IMR-90 (cell line): ENCODE results near the gene TOPORS. TPM values are rescaled to one million over a fixed set of nuclear protein-coding genes. Genes with fewer than 3 reads are reported as not detected.

ENCODE experiments used
- ATAC-seq: fragments of 200-7000 bp; cut with Tn5 transposase; 2 replicates; pipeline ENCODE4 v1.9.1; 2020; ENCODE audit warnings: low read depth, mild to moderate bottlenecking, moderate library complexity
- BruUV-seq: library from RNA; stranded (reverse); fragments of 400-500 nt; replicated peaks from 2 replicates; lab custom pipeline; 2021; lab: Mats Ljungman, UMichigan
- CTCF ChIA-PET: fragments of 300-600 bp; formaldehyde crosslinking; extraction: SDS; loops from one replicate; lab custom pipeline; 2021; ENCODE audit warnings: antibody characterized with exemption; lab: Yijun Ruan, JAX
- POLR2A ChIA-PET: fragments of 300-600 bp; sonication (Branson Sonifier 250); formaldehyde crosslinking; loops from one replicate; lab custom pipeline; 2022; ENCODE audit warnings: antibody characterized with exemption; ENCODE audit not compliant: unreplicated experiment; lab: Charles Lee
- DNase-seq: peaks from one replicate; pipeline ENCODE4 v3.0.0; 2013
- H2AFZ ChIP-seq: replicated peaks from 2 replicates; pipeline ENCODE3; 2013; ENCODE audit warnings: low read length, mild to moderate bottlenecking; ENCODE audit not compliant: poor library complexity
- H2AK5ac ChIP-seq: 2 replicates; pipeline ENCODE4 v1.6.1; 2013; ENCODE audit warnings: low read depth, low read length, inconsistent platforms
- H2AK9ac ChIP-seq: replicated peaks from 2 replicates; pipeline ENCODE3; 2013; ENCODE audit warnings: mild to moderate bottlenecking, low read depth, low read length, moderate library complexity; ENCODE audit not compliant: poor library complexity
- H2BK120ac ChIP-seq: 2 replicates; pipeline ENCODE4 v1.6.1; 2013; ENCODE audit warnings: low read depth, low read length, inconsistent platforms
- H2BK15ac ChIP-seq: 3 replicates; pipeline ENCODE4 v1.6.1; 2013; ENCODE audit warnings: low read depth, low read length, inconsistent platforms
- H2BK20ac ChIP-seq: 2 replicates; pipeline ENCODE4 v1.6.1; 2013; ENCODE audit warnings: low read depth, mild to moderate bottlenecking, inconsistent platforms, low read length, moderate library complexity
- H2BK5ac ChIP-seq: 2 replicates; pipeline ENCODE4 v1.6.1; 2013; ENCODE audit warnings: mild to moderate bottlenecking, low read depth, low read length, inconsistent platforms; ENCODE audit not compliant: poor library complexity, severe bottlenecking
- H3K14ac ChIP-seq: replicated peaks from 2 replicates; pipeline ENCODE4 v1.6.1; 2013; ENCODE audit warnings: low read depth, low read length, inconsistent platforms
- H3K18ac ChIP-seq: 2 replicates; pipeline ENCODE4 v1.6.1; 2013; ENCODE audit warnings: low read depth, low read length, control low read depth
- H3K23ac ChIP-seq: 2 replicates; pipeline ENCODE4 v1.6.1; 2013; ENCODE audit warnings: low read depth, low read length, inconsistent platforms
- H3K27ac ChIP-seq: 2 replicates; pipeline ENCODE4 v1.5.1; 2013; ENCODE audit warnings: mild to moderate bottlenecking, control low read depth, low read length; ENCODE audit not compliant: insufficient read depth
- H3K27me3 ChIP-seq: 2 replicates; pipeline ENCODE4 v1.6.1; 2013; ENCODE audit warnings: low read length; ENCODE audit not compliant: control insufficient read depth, insufficient read depth
- H3K36me3 ChIP-seq: 2 replicates; pipeline ENCODE4 v1.6.1; 2013; ENCODE audit warnings: low read length, mixed read lengths; ENCODE audit not compliant: control insufficient read depth, insufficient read depth
- H3K4ac ChIP-seq: 2 replicates; pipeline ENCODE4 v1.6.1; 2013; ENCODE audit warnings: low read depth, low read length, inconsistent platforms
- H3K4me1 ChIP-seq: 2 replicates; pipeline ENCODE4 v1.6.1; 2013; ENCODE audit warnings: low read length, mixed read lengths; ENCODE audit not compliant: control insufficient read depth, insufficient read depth
- H3K4me2 ChIP-seq: 2 replicates; pipeline ENCODE4 v1.6.1; 2013; ENCODE audit warnings: low read depth, mild to moderate bottlenecking, control low read depth, low read length, moderate library complexity
- H3K4me3 ChIP-seq: 2 replicates; pipeline ENCODE4 v1.5.1; 2013; ENCODE audit warnings: low read depth, mild to moderate bottlenecking, control low read depth, low read length, moderate library complexity; ENCODE audit not compliant: insufficient read depth
- H3K56ac ChIP-seq: 2 replicates; pipeline ENCODE4 v1.6.1; 2013; ENCODE audit warnings: low read length, inconsistent platforms; ENCODE audit not compliant: insufficient read depth; ENCODE audit errors: extremely low read depth
- H3K79me1 ChIP-seq, 2 experiments: 2 replicates each; pipeline ENCODE4 v1.6.1; 2013; ENCODE audit warnings: low read length in 2 of 2, inconsistent platforms in 1 of 2, low read depth in 1 of 2
- H3K9ac ChIP-seq: 2 replicates; pipeline ENCODE4 v1.6.1; 2013; ENCODE audit warnings: low read depth, low read length, control low read depth
- H3K9me1 ChIP-seq: 2 replicates; pipeline ENCODE4 v1.6.1; 2013; ENCODE audit warnings: low read length, inconsistent platforms; ENCODE audit not compliant: insufficient read depth
- H3K9me3 ChIP-seq: 2 replicates; pipeline ENCODE4 v1.6.1; 2013; ENCODE audit warnings: low read length; ENCODE audit not compliant: control insufficient read depth, insufficient read depth
- H4K20me1 ChIP-seq: 2 replicates; pipeline ENCODE4 v1.6.1; 2013; ENCODE audit warnings: low read length, inconsistent platforms; ENCODE audit not compliant: insufficient read depth
- H4K5ac ChIP-seq: 2 replicates; pipeline ENCODE4 v1.6.1; 2013; ENCODE audit warnings: mild to moderate bottlenecking, low read depth, low read length, control low read depth
- H4K8ac ChIP-seq, 2 experiments: 2 replicates each; pipeline ENCODE4 v1.6.1; 2013; ENCODE audit warnings: low read depth in 2 of 2, low read length in 2 of 2, control low read depth in 1 of 2, inconsistent platforms in 1 of 2
- H4K91ac ChIP-seq: 2 replicates; pipeline ENCODE4 v1.6.1; 2013; ENCODE audit warnings: low read depth, low read length, inconsistent platforms; ENCODE audit not compliant: insufficient read depth
- BHLHE40 ChIP-seq: fragments of 150-350 bp; IDR thresholded peaks from 2 replicates; pipeline ENCODE4 v1.6.1; 2016; ENCODE audit warnings: mild to moderate bottlenecking, low read depth, low read length
- CEBPB ChIP-seq: IDR thresholded peaks from 2 replicates; pipeline ENCODE4 v1.6.1; 2012; ENCODE audit warnings: low read depth, low read length, improper control_type of control experiment
- CHD1 ChIP-seq: IDR thresholded peaks from 2 replicates; pipeline ENCODE4 v1.6.1; 2012; ENCODE audit warnings: low read depth, low read length, improper control_type of control experiment
- FOS ChIP-seq: fragments of 150-350 bp; IDR thresholded peaks from 2 replicates; pipeline ENCODE4 v1.6.1; 2016; ENCODE audit warnings: low read depth, low read length
- MAZ ChIP-seq: IDR thresholded peaks from 2 replicates; pipeline ENCODE4 v1.6.1; 2012; ENCODE audit warnings: low read depth, mild to moderate bottlenecking, low read length, improper control_type of control experiment, moderate library complexity, borderline replicate concordance
- MXI1 ChIP-seq: IDR thresholded peaks from 2 replicates; pipeline ENCODE4 v1.6.1; 2012; ENCODE audit warnings: low read depth, mild to moderate bottlenecking, low read length, moderate library complexity, borderline replicate concordance
- NFE2L2 ChIP-seq: fragments of 150-350 bp; IDR thresholded peaks from 2 replicates; pipeline ENCODE4 v1.6.1; 2016; ENCODE audit warnings: low read depth, mild to moderate bottlenecking, low read length
- POLR2A ChIP-seq: IDR thresholded peaks from 2 replicates; pipeline ENCODE4 v1.6.1; 2012; ENCODE audit warnings: mild to moderate bottlenecking, low read depth, low read length
- RAD21 ChIP-seq: IDR thresholded peaks from 2 replicates; pipeline ENCODE4 v1.6.1; 2012; ENCODE audit warnings: low read length, improper control_type of control experiment
- RCOR1 ChIP-seq: IDR thresholded peaks from 2 replicates; pipeline ENCODE4 v1.6.1; 2012; ENCODE audit warnings: mild to moderate bottlenecking, low read length, improper control_type of control experiment; ENCODE audit not compliant: insufficient replicate concordance
- RFX5 ChIP-seq: IDR thresholded peaks from 2 replicates; pipeline ENCODE4 v1.8.0; 2012; ENCODE audit warnings: low read depth, mild to moderate bottlenecking, low read length, moderate library complexity
- SMC3 ChIP-seq: fragments of 150-350 bp; IDR thresholded peaks from 2 replicates; pipeline ENCODE4 v1.6.1; 2016; ENCODE audit warnings: low read depth, mild to moderate bottlenecking, antibody characterized with exemption, low read length, moderate library complexity
- whole genome bisulfite sequencing, 2 experiments: methylation state at CpG; one replicate each; pipeline versions ENCODE4 v1.1.5 to v1.1.7; 2013; ENCODE audit warnings: missing lambda C conversion rate in 2 of 2; ENCODE audit not compliant: insufficient read length in 1 of 2; ENCODE audit errors: extremely low coverage in 2 of 2; 5-methylcytosine and 5-hydroxymethylcytosine counted together
- dilution Hi-C: fragments of 300-500 bp; cut with HindIII; formaldehyde crosslinking; loops from one replicate; pipeline ENCODE4 v1.14.3; 2018; ENCODE audit warnings: low sequenced_read_pairs; ENCODE audit not compliant: unreplicated experiment
- in situ Hi-C: fragments of 300-500 bp; cut with MboI; formaldehyde crosslinking; loops from 3 replicates; pipeline ENCODE4 v1.14.3; 2019; ENCODE audit warnings: low sequenced_read_pairs, inconsistent platforms, mixed read lengths
- intact Hi-C: fragments of 100-400 bp; cut with micrococcal nuclease; formaldehyde crosslinking; loops from 2 replicates; pipeline ENCODE4 v1.10.0; 2022
- polyA plus RNA-seq, 3 experiments: library from polyadenylated mRNA; depleted of rRNA; stranded (reverse); fragments of >200 nt; gene quantifications; 2 replicates each; pipeline ENCODE4 v1.2.3, GENCODE V29; 2012; ENCODE audit warnings: low replicate concordance in 1 of 3
- total RNA-seq: library from RNA; depleted of rRNA; stranded (reverse); fragments of >200 nt; gene quantifications from 2 replicates; pipeline ENCODE4 v1.2.3, GENCODE V29; 2012
- TF ChIP-seq, protein P1 (sequence below): conservative IDR thresholded peaks from 2 replicates; pipeline ENCODE4 v1.5.1; 2012; ENCODE audit warnings: mild to moderate bottlenecking, low read depth, low read length, improper control_type of control experiment
- TF ChIP-seq, protein P2 (sequence below): fragments of 150-350 bp; IDR thresholded peaks from 2 replicates; pipeline ENCODE4 v1.6.1; 2016; ENCODE audit warnings: low read depth, mild to moderate bottlenecking, low read length, moderate library complexity, borderline replicate concordance
- TF ChIP-seq, protein P3 (sequence below): fragments of 150-350 bp; IDR thresholded peaks from 2 replicates; pipeline ENCODE4 v1.6.1; 2017; ENCODE audit warnings: mild to moderate bottlenecking, antibody characterized with exemption, low read length, low read depth

TOPORS gene
- total and polyA plus RNA-seq, 2 of the 4 experiments (the other 2 are of a cell fraction): 7.4 to 27.8 TPM

DNA sequence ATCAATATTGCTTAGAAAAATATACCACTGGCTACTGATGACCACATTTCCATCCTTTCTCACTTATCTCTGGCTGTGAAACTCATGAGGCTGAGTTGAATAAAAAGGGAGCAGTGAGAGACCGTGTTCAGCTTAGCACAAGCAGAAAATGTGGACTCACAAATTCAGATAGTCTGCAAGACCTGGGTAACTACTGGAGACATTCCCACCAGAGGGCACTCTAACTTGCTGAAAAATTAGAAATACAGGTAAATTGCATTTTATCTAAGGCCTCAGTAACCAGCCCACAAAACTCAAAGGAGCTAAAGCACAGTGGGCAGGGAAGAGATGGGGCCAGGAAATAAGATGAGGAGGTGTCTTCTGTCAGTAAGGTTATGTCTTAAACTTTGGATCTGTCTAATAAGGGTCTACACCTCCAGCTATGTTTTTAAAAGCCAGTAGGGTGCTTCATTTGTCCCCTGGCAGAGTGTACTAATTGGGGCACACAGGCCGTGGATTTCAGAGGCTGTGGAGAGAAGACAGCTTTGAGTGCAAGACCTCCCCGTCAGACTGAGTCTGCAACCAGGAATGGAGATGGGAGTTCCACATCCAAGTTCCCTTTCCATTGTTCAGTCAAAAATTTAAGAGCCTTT lies 29.2 kb upstream of the TOPORS start:
- dilution Hi-C loops: no loop called here
- H4K20me1 ChIP-seq: no peaks in the 10 kb centered on the region
- H3K4me3 ChIP-seq: no peak overlapping the region
- no peak overlapping the region for H4K5ac ChIP-seq
- ChIA-PET POLR2A (no interaction called here), CTCF (interaction anchor here (0.8 to 11.5 kb wide), 13 partner anchors 9 to 391 kb away, joined by 3 to 189 read pairs (median 5); partner anchors contain the start of genes ACO1, NDUFB6 and TOPORS)
- H2BK120ac ChIP-seq: no peak overlapping the region
- DNase-seq (peak; percentile 67), ATAC-seq (peak; percentile 72)
- no peak overlapping the region for H4K91ac ChIP-seq
- H3K9ac ChIP-seq: no peak overlapping the region
- 0 out of 2 replicates have a peak, but pooled peaks cover 3% of the 10 kb centered on the region for H3K4me1 ChIP-seq
- H3K56ac ChIP-seq: no peak overlapping the region
- no peaks in the 10 kb centered on the region for H3K9me1 ChIP-seq
- in situ Hi-C loops: loop anchor here (5.0 kb wide), 1 partner anchor 386 kb away; no protein-coding TSS in a partner anchor
- H4K8ac ChIP-seq: no peak overlapping the region
- H3K36me3 ChIP-seq: no peaks in the 10 kb centered on the region
- H2BK15ac ChIP-seq: no peak overlapping the region
- H3K4ac ChIP-seq: no peak overlapping the region
- H2BK20ac ChIP-seq: no peak overlapping the region
- H3K14ac ChIP-seq: no peak overlapping the region
- H2BK5ac ChIP-seq: no peak overlapping the region
- H3K27ac ChIP-seq: no peak overlapping the region
- H3K79me1 ChIP-seq: no peaks in the 10 kb centered on the region
- WGBS, 2 experiments: no CpG with 5 or more reads among the region's 3 CpGs
- no peak overlapping the region for H2AK5ac ChIP-seq
- BruUV-seq: no TSS peak
- no peak overlapping the region for H3K18ac ChIP-seq
- H3K27me3 ChIP-seq: peaks cover 2% of the 10 kb centered on the region; the same call in 1 of the 2 replicates
- peak overlapping the region; percentile 36; the same call in 1 of the 2 replicates for H3K4me2 ChIP-seq
- intact Hi-C loops: loop anchor here (1.0 kb wide), 1 partner anchor 387 kb away; no protein-coding TSS in a partner anchor
- no peak overlapping the region for H3K23ac ChIP-seq
- no peak overlapping the region for H2AFZ ChIP-seq
- no peak overlapping the region for H2AK9ac ChIP-seq
- no peaks in the 10 kb centered on the region for H3K9me3 ChIP-seq
- no peak for TF ChIP-seq POLR2A
- TF ChIP-seq, protein P1, sequence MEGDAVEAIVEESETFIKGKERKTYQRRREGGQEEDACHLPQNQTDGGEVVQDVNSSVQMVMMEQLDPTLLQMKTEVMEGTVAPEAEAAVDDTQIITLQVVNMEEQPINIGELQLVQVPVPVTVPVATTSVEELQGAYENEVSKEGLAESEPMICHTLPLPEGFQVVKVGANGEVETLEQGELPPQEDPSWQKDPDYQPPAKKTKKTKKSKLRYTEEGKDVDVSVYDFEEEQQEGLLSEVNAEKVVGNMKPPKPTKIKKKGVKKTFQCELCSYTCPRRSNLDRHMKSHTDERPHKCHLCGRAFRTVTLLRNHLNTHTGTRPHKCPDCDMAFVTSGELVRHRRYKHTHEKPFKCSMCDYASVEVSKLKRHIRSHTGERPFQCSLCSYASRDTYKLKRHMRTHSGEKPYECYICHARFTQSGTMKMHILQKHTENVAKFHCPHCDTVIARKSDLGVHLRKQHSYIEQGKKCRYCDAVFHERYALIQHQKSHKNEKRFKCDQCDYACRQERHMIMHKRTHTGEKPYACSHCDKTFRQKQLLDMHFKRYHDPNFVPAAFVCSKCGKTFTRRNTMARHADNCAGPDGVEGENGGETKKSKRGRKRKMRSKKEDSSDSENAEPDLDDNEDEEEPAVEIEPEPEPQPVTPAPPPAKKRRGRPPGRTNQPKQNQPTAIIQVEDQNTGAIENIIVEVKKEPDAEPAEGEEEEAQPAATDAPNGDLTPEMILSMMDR: peak; percentile 65
- peak; percentile 67 for TF ChIP-seq SMC3
- no peak for TF ChIP-seq RFX5
- TF ChIP-seq, protein P2, sequence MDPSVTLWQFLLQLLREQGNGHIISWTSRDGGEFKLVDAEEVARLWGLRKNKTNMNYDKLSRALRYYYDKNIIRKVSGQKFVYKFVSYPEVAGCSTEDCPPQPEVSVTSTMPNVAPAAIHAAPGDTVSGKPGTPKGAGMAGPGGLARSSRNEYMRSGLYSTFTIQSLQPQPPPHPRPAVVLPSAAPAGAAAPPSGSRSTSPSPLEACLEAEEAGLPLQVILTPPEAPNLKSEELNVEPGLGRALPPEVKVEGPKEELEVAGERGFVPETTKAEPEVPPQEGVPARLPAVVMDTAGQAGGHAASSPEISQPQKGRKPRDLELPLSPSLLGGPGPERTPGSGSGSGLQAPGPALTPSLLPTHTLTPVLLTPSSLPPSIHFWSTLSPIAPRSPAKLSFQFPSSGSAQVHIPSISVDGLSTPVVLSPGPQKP: no peak
- TF ChIP-seq RCOR1: no peak
- no peak for TF ChIP-seq MXI1
- no peak for TF ChIP-seq CHD1
- peak; percentile 52 for TF ChIP-seq RAD21
- TF ChIP-seq NFE2L2: no peak
- TF ChIP-seq BHLHE40: no peak
- no peak for TF ChIP-seq FOS
- no peak for TF ChIP-seq CEBPB
- TF ChIP-seq, protein P3, sequence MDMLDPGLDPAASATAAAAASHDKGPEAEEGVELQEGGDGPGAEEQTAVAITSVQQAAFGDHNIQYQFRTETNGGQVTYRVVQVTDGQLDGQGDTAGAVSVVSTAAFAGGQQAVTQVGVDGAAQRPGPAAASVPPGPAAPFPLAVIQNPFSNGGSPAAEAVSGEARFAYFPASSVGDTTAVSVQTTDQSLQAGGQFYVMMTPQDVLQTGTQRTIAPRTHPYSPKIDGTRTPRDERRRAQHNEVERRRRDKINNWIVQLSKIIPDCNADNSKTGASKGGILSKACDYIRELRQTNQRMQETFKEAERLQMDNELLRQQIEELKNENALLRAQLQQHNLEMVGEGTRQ: no peak
- no peak for TF ChIP-seq MAZ
